AG10803 (cell line): ENCODE measurements around the gene KCNS1.
"Not testable (repeated sequence)": the region's sequence is repeated elsewhere in the genome, so short reads cannot be mapped to it uniquely, and the experiment has no call there.

Source experiments
- DNase-seq: peaks from one replicate; pipeline ENCODE4 v3.0.0; 2010; ENCODE audit warnings: low read depth
- H3K4me3 ChIP-seq: 2 replicates; pipeline ENCODE4 v1.5.1; 2011; ENCODE audit warnings: mild to moderate bottlenecking, low read length, control low read depth
- CTCF ChIP-seq: conservative IDR thresholded peaks from 2 replicates; pipeline ENCODE4 v1.5.1; 2011; ENCODE audit warnings: mild to moderate bottlenecking, low read length, control low read depth, inconsistent platforms

KCNS1 gene

GRCh38 chr20:45100563-45101245, at the start of gene KCNS1:
TSS of gene KCNS1 (minus strand) at chr20:45101127. CDS start at chr20:45099236, 1,891 bp downstream.
- no peak within 1 kb of the TSS; the same call in 1 of the 2 replicates for H3K4me3 ChIP-seq
- no peak for DNase-seq
- no peak for TF ChIP-seq CTCF

- no peak overlapping the region for H3K4me3 ChIP-seq
- no peak for DNase-seq
- TF ChIP-seq CTCF: no peak
These were observed 48.1 kb upstream of the KCNS1 start for GRCh38 chr20:45149062-45149461.

- no peak for DNase-seq
- no peak overlapping the region for H3K4me3 ChIP-seq
- TF ChIP-seq CTCF: no peak
These were observed 39.9 kb upstream of the KCNS1 start for GRCh38 chr20:45140836-45141235.

- DNase-seq, H3K4me3 ChIP-seq: not testable (repeated sequence)
These were observed 38.9 kb upstream of the KCNS1 start for GRCh38 chr20:45139733-45140375.

GRCh38 chr20:45138561-45139300, 37.8 kb upstream of the KCNS1 start:
- H3K4me3 ChIP-seq: no peak overlapping the region
- TF ChIP-seq CTCF: peak; percentile 55
- DNase-seq: no peak

GRCh38 chr20:45136911-45137310, 36.0 kb upstream of the KCNS1 start:
- TF ChIP-seq CTCF: no peak
- no peak overlapping the region for H3K4me3 ChIP-seq
- DNase-seq: no peak

- no peak for TF ChIP-seq CTCF
- DNase-seq: no peak
- no peak overlapping the region for H3K4me3 ChIP-seq
These were observed 27.2 kb upstream of the KCNS1 start for GRCh38 chr20:45128099-45128498.
